Panc1 (cell line): ENCODE data around the gene ATAD2B. TPM values are rescaled to one million over a fixed set of nuclear protein-coding genes. Genes with fewer than 3 reads are reported as not detected.

Source experiments
- ATAC-seq: fragments of 200-7000 bp; cut with Tn5 transposase; 2 replicates; pipeline ENCODE4 v1.9.1; 2020; ENCODE audit warnings: mild to moderate bottlenecking, moderate library complexity
- BruUV-seq: library from RNA; stranded (reverse); fragments of 400-500 nt; replicated peaks from 2 replicates; lab custom pipeline; 2021; lab: Mats Ljungman, UMichigan
- CTCF ChIA-PET: fragments of 300-600 bp; sonication (Branson Sonifier 250); formaldehyde crosslinking; loops from one replicate; lab custom pipeline; 2022; ENCODE audit warnings: antibody characterized with exemption; lab: Charles Lee
- POLR2A ChIA-PET: fragments of 300-600 bp; sonication (Branson Sonifier 250); formaldehyde crosslinking; loops from one replicate; lab custom pipeline; 2022; ENCODE audit warnings: antibody characterized with exemption; lab: Charles Lee
- DNase-seq: peaks from one replicate; pipeline ENCODE4 v3.0.0-alpha.2; 2010; ENCODE audit warnings: low read depth, low spot score
- H3K27ac ChIP-seq: 2 replicates; pipeline ENCODE4 v1.5.1; 2011; ENCODE audit warnings: mild to moderate bottlenecking, low read length, inconsistent platforms
- H3K27me3 ChIP-seq: fragments of 200-500 bp; sonication (Bioruptor generic); 2 replicates; pipeline ENCODE4 v1.6.0; 2014; ENCODE audit warnings: low read length, inconsistent platforms; ENCODE audit not compliant: control insufficient read depth, insufficient read depth
- H3K36me3 ChIP-seq: fragments of 200-500 bp; sonication (Bioruptor generic); 2 replicates; pipeline ENCODE4 v1.5.1; 2014; ENCODE audit warnings: inconsistent platforms, mild to moderate bottlenecking, low read length, moderate library complexity; ENCODE audit not compliant: control insufficient read depth, insufficient read depth
- H3K4me1 ChIP-seq: 2 replicates; pipeline ENCODE4 v1.5.1; 2011; ENCODE audit warnings: inconsistent platforms, mild to moderate bottlenecking, low read length, moderate library complexity; ENCODE audit not compliant: control insufficient read depth, insufficient read depth
- H3K4me3 ChIP-seq, 2 experiments: 2 replicates each; pipeline ENCODE4 v1.5.1; 2011 to 2012; ENCODE audit warnings: low read depth in 2 of 2, low read length in 2 of 2, mild to moderate bottlenecking in 2 of 2, inconsistent platforms in 1 of 2, moderate library complexity in 1 of 2
- H3K9me3 ChIP-seq: fragments of 200-500 bp; sonication (Bioruptor generic); 2 replicates; pipeline ENCODE4 v1.5.1; 2014; ENCODE audit warnings: low read depth, mild to moderate bottlenecking, inconsistent platforms, low read length, moderate library complexity; ENCODE audit not compliant: control insufficient read depth, insufficient read depth
- POLR2AphosphoS5 ChIP-seq: IDR thresholded peaks from 2 replicates; pipeline ENCODE4 v1.6.1; 2012; ENCODE audit warnings: mild to moderate bottlenecking, low read depth, low read length, moderate library complexity
- REST ChIP-seq, 2 experiments: IDR thresholded peaks; 2 replicates each; pipeline ENCODE4 v1.6.1; 2011 to 2012; ENCODE audit warnings: low read depth in 2 of 2, control low read depth in 1 of 2, low read length in 1 of 2, mild to moderate bottlenecking in 1 of 2, moderate library complexity in 1 of 2; ENCODE audit not compliant: insufficient read depth in 1 of 2
- SIN3A ChIP-seq: IDR thresholded peaks from 2 replicates; pipeline ENCODE4 v1.6.1; 2012; ENCODE audit warnings: low read depth, mild to moderate bottlenecking, low read length, moderate library complexity, borderline replicate concordance; ENCODE audit not compliant: insufficient read depth
- TCF7L2 ChIP-seq: IDR thresholded peaks from 2 replicates; pipeline ENCODE4 v1.6.1; 2011; ENCODE audit warnings: mild to moderate bottlenecking, low read depth, low read length, inconsistent platforms
- in situ Hi-C: cut with HindIII; loops from 2 replicates; pipeline ENCODE4 v1.10.0; 2016; ENCODE audit warnings: low sequenced_read_pairs, low pct_unique_long_range_greater_than_20kb
- intact Hi-C: fragments of 100-400 bp; cut with micrococcal nuclease; formaldehyde crosslinking; loops from one replicate; pipeline ENCODE4 v1.10.0; 2022; ENCODE audit not compliant: unreplicated experiment
- total RNA-seq: library from RNA; stranded (reverse); gene quantifications from one replicate; pipeline ENCODE4 v1.2.1, GENCODE V29; 2021; ENCODE audit not compliant: unreplicated experiment
- TF ChIP-seq, protein P1 (sequence below): fragments of 450-650 bp; IDR thresholded peaks from 2 replicates; pipeline ENCODE4 v1.5.1; 2017; ENCODE audit warnings: mild to moderate bottlenecking

The ATAD2B gene
- total RNA-seq, 1 experiment from 2014 or later, result 17.9 TPM

GRCh38 chr2:23859234-23859633 is 67.7 kb downstream of the ATAD2B start:
- intact Hi-C loops (no loop called here), in situ Hi-C loops (no loop called here)
- ChIA-PET CTCF (interaction anchor here (0.7 kb wide), 1 partner anchor 67 kb away, joined by 4 read pairs; no protein-coding TSS in a partner anchor), POLR2A (no interaction called here)
- DNase-seq (no peak), ATAC-seq (no peak)
- no peak overlapping the region for H3K27ac ChIP-seq
- H3K4me3 ChIP-seq, result no peak overlapping the region
- no TSS peak for BruUV-seq
- no peaks in the 10 kb centered on the region for H3K27me3 ChIP-seq
- no peaks in the 10 kb centered on the region for H3K4me1 ChIP-seq
- no peaks in the 10 kb centered on the region for H3K9me3 ChIP-seq
- no peak for TF ChIP-seq REST (IDR thresholded peaks at IDR 0.05; ENCODE audit: insufficient read depth in 1 of 2, low read depth in 2 of 2, low read length in 1 of 2)
- TF ChIP-seq, protein P1, sequence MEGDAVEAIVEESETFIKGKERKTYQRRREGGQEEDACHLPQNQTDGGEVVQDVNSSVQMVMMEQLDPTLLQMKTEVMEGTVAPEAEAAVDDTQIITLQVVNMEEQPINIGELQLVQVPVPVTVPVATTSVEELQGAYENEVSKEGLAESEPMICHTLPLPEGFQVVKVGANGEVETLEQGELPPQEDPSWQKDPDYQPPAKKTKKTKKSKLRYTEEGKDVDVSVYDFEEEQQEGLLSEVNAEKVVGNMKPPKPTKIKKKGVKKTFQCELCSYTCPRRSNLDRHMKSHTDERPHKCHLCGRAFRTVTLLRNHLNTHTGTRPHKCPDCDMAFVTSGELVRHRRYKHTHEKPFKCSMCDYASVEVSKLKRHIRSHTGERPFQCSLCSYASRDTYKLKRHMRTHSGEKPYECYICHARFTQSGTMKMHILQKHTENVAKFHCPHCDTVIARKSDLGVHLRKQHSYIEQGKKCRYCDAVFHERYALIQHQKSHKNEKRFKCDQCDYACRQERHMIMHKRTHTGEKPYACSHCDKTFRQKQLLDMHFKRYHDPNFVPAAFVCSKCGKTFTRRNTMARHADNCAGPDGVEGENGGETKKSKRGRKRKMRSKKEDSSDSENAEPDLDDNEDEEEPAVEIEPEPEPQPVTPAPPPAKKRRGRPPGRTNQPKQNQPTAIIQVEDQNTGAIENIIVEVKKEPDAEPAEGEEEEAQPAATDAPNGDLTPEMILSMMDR, result no peak
- TF ChIP-seq SIN3A, result no peak
- no peak for TF ChIP-seq POLR2AphosphoS5
- TF ChIP-seq TCF7L2, result no peak
- no peaks in the 10 kb centered on the region for H3K36me3 ChIP-seq

- Histone ChIP-seq H3K36me3 (no peaks in the 10 kb centered on the region), H3K27me3 (no peaks in the 10 kb centered on the region), H3K4me1 (no peaks in the 10 kb centered on the region), H3K27ac (no peak overlapping the region), H3K9me3 (no peaks in the 10 kb centered on the region), H3K4me3 (no peak overlapping the region)
- BruUV-seq, result no TSS peak
- TF ChIP-seq, protein P1, result no peak
- no peak for TF ChIP-seq SIN3A
- no peak for TF ChIP-seq TCF7L2
- no peak for TF ChIP-seq REST (IDR thresholded peaks at IDR 0.05; ENCODE audit: insufficient read depth in 1 of 2, low read depth in 2 of 2, low read length in 1 of 2)
- TF ChIP-seq POLR2AphosphoS5, result no peak
- intact Hi-C loops, result no loop called here
- in situ Hi-C loops, result no loop called here
- ATAC-seq (no peak), DNase-seq (no peak)
- ChIA-PET CTCF (no interaction called here), POLR2A (interaction anchor here (0.6 to 0.8 kb wide), 2 partner anchors 52 to 466 kb away, joined by 3 to 9 read pairs; partner anchors contain the start of gene KLHL29)
These were observed 76.2 kb downstream of the ATAD2B start for GRCh38 chr2:23850564-23851256.
